ENCODE data around the gene BCL2L1.
"Not testable (repeated sequence)": the region's sequence is repeated elsewhere in the genome, so short reads cannot be mapped to it uniquely, and the experiment has no call there.

BCL2L1 gene

DNA sequence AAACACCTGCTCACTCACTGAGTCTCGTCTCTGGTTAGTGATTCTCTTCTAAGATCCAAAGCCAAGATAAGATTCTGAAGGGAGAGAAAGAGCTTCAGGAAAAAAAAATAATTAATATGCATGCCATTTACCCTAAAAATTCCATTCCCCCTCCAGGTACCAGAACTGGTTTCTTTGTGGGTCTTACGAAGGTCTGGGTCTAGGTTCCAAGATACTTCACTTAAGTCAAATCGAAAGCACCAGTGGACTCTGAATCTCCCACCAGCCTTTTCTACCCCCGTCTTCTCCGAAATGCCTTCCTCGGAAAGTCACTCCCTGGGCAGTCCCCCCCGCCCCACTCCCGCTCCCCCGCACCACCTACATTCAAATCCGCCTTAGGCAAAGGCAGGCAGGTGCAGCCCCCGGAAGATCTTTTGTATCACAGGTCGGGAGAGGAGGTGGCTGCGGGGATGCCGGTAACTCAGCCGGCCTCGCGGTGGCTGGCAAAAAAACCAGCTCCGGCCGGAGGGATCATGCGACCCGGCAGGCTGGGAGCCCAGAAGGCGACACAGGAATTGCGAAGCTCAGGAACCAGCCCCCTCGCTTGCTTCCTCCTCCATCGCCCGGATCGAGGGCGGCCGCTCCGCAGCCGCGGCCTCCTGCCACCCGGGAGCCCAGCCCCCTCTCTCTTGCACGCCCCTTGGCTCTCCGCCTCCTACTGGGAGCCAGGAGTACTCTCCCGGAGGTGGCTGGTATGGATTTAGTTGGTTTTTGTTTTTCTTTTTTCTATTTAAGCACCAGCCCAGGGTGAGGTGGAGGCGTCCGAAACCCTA, at the start of gene BCL2L1:
TSS of gene BCL2L1 (minus strand) at position 612 of the 812 bp plus-strand sequence. CDS start 650 bp downstream, outside the sequence.
- DNase-seq = peak; percentile 86

DNA sequence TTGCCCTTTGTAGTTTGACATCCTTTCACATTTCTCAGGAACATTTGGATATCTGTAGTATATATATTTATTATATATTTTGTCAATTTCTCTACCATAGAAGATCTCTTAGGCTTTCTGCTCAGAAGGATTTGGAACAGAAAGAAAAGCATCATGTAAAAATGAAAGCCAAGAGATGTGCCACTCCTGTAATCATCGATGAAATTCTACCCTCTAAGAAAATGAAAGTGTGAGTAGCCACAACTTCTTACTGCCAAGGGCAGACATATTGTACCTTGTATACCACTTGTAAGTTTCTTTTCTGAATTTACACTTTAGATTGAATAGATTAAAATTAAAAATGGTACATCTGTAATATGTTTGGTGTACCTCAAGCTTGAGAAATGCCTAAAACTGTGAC, 47.6 kb upstream of the BCL2L1 start:
- DNase-seq = no peak

DNA sequence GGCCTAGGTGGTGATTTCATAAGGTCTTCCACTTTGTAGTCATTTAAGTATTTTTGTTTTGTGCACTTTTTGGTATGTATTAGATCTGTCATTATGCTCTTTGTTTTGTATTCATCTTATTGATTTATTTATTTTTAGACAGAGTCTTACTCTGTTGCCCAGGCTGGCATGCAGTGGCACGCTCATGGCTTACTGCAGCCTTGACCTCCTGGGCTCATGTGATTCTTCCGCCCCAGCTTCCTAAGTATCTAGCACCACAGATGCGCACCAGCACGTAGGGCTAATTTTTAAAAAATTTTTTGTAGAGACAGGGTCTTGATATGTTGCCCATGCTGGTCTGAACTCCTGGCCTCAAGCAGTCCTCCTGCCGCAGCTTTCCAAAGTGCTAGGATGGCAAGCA, 47.0 kb upstream of the BCL2L1 start:
- DNase-seq = no peak

DNA sequence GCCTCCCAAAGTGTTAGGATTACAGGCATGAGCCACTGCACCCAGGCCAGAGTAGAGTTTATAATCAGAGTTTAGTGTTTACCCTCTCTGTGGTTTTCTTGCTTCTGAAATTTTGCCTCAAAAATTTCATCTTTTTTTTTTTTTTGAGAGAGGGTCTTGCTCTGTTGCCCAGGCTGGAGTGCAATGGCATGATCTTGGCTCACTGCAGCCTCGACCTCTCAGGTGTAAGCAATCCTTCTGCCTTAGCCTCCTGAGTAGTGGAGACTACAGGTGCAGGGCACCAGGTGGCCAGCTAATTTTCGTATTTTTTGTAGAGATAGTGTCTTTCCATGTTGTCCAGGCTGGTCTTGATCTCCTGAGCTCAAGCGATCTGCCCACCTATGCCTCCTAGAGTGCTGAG, 45.1 kb upstream of the BCL2L1 start:
- no peak for DNase-seq

DNA sequence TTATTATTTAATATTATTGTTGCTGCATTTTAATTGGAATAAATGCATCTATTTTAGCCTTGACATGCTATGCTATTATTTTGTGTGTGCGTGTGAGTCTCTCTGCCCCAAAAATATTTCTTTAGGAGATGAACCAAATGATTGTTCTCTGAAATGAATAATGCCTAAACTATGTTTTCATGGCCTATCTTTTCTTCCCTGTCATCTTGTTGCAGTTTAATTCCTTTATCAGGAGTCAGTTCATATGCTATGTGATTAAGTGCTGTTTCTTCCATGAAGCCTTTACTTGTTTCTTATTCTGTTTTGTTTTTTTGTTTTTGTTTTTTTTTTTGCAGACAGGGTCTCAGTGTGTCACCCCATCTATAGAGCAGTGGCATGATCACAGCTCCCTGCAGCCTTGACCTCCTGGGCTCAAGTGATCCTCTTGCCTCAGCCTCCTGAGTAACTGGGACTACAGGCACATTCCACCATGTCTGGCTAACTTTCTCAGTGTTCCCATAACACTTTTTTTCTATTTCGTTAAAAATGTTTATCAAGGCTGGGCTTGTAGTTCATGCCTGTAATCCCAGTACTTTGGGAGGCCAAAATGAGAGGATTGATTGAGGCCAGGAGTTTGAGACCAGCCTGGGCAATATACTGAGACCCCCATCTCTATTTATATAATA, 42.1 kb upstream of the BCL2L1 start:
- no peak for DNase-seq

DNA sequence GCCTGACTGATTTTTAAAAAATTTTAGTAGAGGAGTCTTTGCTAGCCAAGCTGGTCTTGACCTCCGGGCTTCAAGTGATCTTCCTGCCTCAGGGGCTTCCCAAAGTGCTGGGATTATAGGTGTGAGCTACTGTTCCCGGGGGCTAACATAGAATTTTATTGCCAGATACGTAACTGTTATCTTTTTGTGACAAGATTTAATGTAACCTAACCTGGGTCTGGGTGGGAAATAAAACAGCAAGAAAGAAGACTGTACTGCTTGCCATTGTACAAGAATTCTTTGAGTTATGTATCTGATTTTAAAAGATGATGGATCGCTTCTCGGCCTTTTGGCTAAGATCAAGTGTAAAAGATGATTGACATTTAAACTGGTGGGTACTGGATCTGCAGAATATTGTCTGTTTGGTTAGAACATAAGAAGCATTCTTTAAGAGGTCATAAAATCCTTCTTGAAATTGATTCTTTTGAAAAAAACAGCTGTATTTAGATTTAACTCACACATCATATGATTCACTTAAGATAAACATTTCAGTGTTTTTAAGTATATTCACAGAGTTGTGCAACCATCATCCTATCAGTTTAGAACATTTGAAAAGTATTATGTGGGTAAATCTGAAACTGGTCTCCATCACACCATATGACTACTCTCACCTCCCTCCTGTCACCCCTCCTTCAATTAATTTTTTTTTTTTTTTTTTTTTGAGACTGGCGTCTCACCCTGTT, 38.0 kb upstream of the BCL2L1 start:
- DNase-seq = no peak

DNA sequence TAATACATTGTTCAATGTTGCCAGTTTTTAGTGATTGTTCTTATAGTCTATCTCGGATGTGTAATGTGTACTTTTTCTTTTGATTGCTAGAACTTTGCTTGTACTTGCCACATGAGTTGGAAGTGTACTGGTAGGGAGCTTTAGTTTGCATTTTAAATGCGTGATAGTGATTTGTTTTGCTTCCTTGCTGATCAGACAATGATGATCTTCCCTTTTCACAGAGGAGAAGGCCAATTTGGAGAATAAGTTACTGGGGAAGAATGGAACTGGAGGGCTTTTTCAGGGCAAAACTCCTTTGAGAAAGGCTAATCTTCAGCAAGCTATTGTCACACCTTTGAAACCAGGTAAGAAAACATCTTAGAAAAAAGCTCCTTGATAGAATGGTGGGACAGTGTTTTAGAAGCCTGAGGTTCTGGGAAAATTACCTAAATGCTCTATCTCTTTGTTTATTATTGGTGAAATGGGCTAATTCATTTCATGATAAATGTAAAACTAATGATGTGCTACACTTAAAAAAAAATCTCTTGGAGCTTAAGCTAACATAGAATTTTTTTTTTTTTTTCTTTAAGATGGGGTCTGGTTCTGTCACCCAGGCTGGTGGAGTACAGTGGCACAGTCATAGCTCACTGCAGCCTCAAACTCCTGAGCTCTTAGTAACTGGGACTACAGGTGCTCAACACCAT, 37.3 kb upstream of the BCL2L1 start:
- DNase-seq = no peak

DNA sequence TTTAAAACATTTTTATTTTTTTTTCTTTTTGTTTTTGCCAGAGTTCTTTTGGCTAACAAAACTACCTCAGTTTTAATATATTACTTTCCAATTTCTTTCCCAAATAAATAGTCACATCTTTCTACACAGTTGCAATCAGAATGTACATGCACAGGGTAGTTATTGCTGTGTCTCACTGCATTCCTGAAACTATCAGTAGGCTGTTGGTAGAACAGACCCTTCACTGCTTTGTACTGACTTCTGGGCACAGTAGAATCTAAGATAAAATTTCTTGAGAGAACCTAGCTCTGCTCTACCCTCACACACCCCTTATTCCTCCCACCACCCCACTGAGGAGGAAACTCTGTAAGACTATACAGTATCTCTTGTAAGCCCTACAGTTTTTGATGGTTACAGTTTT, 36.3 kb upstream of the BCL2L1 start:
- DNase-seq = no peak

DNA sequence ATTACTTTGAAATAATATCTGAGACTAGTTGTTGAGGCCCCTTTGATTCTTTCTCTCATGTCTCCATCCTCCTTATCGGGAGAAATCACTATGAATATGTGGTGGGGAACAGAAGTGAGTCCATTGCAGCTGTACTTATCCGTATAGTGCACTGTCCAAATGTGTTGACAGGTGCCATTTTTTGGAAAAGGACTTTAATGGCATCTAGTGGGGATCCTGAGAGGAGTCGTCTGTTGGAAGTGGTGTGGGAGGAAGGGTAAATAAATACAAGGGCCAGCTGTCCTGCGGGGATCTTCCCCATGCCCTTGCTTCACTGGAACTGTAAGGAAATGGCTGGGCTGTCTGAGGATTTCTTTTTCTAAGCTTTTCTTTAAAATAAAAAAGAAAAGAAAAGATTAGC, 35.9 kb upstream of the BCL2L1 start:
- DNase-seq = no peak

DNA sequence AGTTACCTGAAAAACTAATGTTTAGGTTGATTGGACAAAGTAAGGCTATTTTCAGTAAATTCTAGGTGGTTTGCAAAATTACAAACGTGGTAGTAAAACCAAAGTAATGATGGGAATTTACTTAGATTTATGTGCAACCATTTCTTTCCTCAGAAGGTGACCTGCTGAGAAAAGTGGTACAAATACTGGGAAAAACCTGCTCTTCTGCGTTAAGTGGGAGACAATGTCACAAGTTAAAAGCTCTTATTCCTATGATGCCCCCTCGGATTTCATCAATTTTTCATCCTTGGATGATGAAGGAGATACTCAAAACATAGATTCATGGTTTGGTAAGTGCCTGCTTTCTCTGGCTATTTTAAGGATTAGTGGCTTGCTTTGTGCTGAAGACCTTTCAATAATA, 34.6 kb upstream of the BCL2L1 start:
- no peak for DNase-seq

DNA sequence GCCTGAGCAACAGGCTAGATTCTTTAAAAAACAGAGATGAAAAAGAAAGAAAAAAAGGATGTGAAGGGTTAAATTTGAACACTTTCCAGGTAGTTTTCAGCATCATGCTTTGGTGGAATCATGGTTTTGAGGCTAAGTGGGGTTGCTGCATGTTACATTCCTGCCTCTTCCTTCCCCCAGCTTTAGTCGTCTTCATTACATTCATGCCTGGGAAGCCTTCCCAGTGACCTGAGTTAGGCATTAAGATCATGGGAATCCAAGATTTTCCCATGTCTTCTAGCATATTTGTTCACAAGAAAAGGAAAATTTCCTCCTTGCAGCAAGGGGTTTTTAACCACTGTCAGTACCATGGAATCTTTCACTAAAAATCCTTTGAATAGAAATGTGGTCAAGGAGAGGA, 28.5 kb upstream of the BCL2L1 start:
- no peak for DNase-seq

DNA sequence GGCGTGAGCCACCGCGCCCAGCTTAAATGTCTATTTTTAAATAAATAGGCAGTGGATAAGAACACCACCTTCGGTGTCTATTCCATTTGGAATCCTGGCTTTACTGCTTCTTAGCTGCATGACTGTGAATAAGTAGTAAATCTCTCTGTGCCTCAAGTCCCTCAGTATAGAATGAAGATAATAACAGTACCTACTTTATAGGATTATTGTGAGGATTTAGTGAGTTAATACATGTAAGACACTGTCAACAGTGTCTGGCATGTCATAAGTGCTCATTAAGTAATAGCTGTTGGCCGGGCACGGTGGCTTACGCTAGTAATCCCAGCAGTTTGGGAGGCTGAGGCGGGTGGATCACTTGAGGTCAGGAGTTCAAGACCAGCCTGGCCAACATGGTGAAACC, 26.6 kb upstream of the BCL2L1 start:
- DNase-seq = no peak

DNA sequence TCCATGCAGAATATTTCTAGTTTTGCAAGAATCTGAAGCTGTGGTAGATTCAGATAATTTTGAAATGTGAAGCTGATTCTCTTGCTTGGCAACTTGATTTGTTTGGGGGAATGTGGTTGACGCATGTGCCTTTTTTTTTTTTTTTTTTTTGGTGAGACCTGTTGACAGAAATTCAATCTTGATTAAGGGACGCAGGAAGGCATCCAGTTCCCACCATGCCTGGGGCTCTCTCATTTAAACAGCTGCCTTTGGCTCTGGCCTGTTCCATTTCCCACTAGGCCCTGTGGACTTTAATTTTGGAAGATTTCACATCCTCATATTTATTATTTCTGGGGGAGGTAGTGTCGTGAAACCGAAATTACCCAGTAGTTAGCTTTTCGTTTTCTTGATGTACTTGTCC, 25.0 kb upstream of the BCL2L1 start:
- no peak for DNase-seq

DNA sequence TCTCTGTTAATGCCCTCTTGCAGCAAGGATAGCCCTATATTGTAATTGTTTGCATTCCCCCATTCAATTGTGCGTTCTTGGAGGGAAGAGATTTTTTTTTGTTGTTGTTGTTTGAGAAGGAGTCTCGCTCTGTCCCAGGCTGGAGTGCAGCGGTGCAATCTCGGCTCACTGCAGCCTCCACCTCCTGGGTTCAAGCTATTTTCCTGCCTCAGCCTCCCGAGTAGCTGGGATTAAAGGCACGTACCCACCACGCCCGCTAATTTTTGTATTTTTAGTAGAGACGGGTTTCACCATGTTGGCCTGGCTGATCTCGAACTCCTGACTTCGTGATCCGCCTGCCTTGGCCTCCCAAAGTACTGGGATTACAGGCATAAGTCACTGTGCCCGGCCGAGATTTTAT, 24.4 kb upstream of the BCL2L1 start:
- DNase-seq = not testable (repeated sequence)

DNA sequence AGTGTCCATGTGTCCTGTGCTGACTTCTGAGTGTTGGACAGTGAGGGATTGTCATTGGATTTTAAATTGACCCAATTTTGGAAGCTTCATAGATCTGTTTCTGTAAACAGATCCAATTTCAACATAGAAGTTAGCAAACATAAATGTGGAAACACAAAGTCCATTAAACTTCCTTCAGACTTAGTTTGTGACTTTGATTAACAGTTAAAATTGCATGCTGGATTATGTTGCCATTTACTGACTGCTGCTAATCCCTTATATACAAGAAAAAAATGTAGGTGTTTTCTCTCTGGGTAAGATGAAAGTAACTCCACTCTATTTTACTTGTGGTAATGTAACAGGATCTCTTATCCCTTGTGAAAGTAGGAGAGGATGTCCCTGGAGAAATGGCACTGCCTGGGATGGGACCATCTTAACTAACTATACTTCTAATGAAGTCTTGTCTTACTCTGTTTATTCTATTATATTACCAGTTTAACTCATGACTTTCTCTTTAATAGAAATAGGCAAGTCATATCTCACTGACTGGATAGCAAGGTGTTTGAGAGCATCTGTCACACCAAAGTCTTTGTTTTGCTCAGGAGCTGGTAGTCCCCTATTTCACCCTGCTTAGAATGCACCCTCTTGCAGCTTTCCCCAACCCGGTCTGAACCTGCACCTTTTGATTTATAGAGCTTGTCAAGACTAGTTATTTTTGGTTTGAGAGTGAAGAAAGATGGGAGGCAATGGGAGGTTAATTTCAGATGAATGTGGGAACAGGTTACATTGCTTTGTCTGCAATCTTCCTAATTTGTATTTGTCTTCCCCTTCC, 23.6 kb upstream of the BCL2L1 start:
- DNase-seq = no peak

DNA sequence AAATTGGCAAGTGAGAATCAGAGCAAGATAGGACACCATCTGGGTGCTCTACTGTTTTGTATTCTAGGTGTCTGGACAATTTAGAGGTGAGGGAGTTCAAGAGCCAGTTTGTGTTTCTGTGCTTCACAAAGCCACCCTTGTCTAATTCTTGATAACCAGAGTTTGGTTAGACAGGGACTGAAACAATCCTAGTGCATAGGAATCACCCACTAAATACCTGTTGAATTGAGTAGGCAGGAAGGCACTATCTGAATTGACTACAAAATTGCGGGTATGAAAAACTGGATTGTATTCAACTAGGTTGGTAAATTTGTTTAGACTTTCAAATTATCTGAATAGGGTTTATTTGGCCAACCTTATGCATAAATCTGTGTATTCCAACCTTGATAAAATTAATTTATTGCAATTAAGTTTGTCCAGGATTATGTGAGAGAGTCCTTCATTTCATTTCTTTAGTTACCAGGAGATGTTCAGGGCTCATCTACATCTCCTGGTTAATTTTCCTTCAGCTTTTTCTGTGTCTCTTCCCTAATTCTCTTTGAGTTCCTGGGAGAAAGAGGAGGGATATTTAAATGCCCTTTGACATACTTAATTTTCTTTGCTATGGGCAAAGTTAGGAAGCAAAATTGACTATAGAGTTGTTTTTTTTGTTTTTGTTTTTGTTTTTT, 18.1 kb upstream of the BCL2L1 start:
- no peak for DNase-seq

DNA sequence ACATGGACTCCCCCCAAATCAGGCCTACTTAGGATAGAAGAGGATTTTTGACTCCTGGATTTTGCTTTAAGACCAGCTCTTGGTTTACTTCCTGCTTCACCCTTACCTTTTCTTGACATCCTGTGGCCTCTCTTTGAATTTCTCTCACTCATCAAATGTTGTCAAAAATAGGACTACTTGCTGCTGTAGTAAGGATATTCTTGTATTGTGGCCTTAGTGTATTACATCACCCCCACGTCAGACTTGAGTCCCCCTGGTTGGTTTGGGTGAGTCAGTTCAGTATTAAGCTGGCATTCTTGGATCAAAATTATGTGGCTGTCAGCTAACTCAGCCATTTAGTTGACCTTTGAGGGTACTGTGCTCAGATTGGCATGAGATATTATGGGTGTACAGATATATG, 17.5 kb upstream of the BCL2L1 start:
- DNase-seq = peak; percentile 40

DNA sequence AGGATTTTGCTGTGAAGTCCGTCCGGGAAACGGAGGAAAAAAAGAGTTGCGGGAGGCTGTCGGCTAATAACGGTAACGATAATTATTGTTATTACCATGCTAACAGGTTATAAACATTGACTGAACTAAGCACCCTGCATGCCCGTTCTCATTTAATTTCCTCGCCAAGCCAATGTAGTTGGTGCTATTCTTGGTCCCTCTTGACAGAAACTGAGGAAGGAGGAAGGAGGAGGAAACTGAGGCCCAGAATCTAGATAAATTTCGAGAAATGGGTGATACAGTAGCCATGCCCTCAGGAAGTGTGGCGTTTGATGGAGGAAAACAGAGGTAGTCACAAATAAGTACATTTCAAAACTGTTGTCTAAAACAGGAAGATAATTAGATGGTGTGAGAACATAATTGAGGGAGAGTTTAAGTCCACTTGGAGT, 16.9 kb upstream of the BCL2L1 start:
- no peak for DNase-seq

DNA sequence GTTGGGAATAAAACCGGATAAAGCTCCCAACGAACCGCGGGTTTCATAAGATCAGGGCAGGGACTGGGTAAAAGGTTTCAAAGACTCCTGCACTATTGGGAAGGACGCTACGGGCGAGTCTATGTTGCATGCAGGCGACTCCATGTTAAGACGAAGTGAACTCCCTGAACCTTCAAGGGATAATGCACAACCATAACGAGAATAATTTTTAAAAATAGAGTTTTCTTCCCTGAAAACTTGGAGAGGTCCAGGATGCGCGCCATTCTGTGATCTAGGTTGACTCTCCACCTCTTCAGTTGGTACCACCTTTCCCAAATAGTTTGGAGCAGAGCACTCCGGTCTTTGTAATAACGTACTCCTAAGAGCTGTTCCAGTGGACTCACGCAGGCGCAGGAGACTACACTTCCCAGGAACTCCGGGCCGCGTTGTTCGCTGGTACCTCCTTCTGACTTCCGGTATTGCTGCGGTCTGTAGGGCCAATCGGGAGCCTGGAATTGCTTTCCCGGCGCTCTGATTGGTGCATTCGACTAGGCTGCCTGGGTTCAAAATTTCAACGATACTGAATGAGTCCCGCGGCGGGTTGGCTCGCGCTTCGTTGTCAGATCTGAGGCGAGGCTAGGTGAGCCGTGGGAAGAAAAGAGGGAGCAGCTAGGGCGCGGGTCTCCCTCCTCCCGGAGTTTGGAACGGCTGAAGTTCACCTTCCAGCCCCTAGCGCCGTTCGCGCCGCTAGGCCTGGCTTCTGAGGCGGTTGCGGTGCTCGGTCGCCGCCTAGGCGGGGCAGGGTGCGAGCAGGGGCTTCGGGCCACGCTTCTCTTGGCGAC, 16.3 kb upstream of the BCL2L1 start, which contains the start of gene TPX2:
TSS of gene TPX2 (plus strand) at position 562 of the 821 bp plus-strand sequence. CDS start 18,187 bp downstream, outside the sequence.
- peak; percentile 98 for DNase-seq

DNA sequence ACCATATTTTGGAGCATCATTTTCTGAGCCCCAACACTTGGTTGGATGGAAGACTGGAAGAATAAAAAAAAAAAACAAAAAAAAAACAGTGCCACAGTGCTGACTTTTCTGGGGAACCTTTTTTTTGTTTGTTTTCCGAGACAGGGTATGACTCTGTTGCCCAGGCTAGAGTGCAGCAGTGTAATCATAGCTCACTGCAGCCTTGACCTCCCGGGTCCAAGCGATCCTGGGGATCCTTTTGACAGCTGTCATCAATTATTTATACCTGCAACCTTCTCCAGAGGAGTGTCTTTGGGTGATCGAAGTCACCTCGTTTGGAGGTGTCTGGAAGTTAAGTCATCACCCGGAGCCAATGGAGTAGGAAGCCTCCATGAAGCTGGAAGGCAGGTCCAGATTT, 8.7 kb upstream of the BCL2L1 start:
- no peak for DNase-seq

All from hematopoietic multipotent progenitor cell treated with erythropoietin and hydrocortisone succinate and interleukin-3 and kit ligand, for 8 days (in vitro differentiated cells).